C4-2B (cell line): Measurements from ENCODE around the gene SYNPR.

Source experiments
- CTCF ChIP-seq: fragments of 450-650 bp; conservative IDR thresholded peaks from 2 replicates; pipeline ENCODE4 v1.5.1; 2017; ENCODE audit warnings: mild to moderate bottlenecking
- ZFX ChIP-seq: fragments of 450-650 bp; IDR thresholded peaks from 2 replicates; pipeline ENCODE4 v1.6.1; 2017

DNA sequence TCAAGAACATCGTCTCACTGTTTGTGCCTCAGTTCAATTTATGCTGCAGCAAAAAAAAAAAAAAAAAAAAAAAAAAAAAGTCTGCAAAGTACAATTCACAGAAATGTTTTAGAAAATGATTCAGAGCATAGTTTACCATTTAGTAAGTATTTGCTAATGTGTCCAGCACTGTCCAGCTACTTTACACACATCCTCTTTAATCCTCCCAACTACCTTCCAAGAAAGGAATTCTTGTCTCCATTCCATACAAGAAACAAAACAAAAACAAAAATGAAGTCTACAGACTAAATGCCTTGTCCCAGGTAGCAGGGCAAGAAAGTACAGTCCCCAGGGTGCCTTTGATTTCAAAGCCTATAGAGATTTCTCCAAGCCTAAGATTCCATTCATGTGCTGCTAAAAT lies 335.5 kb downstream of the SYNPR start:
- TF ChIP-seq CTCF (no peak), ZFX (no peak)
